Measurements from ENCODE around the gene KRTAP4-16. TPM values are rescaled to one million over a fixed set of nuclear protein-coding genes. Genes with fewer than 3 reads are reported as not detected.
"Not testable (repeated sequence)": the region's sequence is repeated elsewhere in the genome, so short reads cannot be mapped to it uniquely, and the experiment has no call there.

KRTAP4-16 gene
- total RNA-seq, 1 experiment from 2014 or later, result not detected

DNA sequence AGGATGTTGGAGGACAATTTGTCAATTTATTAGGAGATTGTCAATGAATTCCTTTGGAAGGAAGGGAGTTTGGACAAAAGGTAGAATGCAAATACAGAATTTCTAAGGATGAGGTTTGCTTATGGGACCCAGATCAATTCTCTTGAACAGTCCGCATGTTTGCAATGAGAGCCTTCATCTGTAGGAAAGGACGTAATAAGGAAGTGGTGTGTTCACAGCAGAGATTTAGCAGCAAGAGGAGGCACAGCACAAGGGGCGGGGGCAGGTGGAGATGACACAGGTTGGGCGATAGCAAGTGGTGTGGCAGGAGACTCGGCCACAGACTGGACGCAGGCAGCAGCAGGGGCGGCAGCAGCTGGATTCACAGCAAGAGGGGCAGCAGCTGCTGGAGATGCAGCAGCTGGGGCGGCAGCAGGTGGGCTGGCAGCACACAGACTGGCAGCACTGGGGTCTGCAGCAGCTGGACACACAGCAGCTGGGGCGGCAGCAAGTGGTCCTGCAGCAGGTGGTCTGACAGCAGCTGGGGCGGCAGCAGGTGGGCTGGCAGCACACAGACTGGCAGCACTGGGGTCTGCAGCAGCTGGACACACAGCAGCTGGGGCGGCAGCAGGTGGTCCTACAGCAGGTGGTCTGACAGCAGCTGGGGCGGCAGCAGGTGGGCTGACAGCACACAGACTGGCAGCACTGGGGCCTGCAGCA, 21.4 kb upstream of the KRTAP4-16 start:
- in situ Hi-C loops (cut with HindIII; ENCODE audit: low pct_unique_long_range_greater_than_20kb, low sequenced_read_pairs); DNase-seq (ENCODE audit: low read depth, low spot score): not testable (repeated sequence)

- DNase-seq (ENCODE audit: low read depth, low spot score), result no peak
- in situ Hi-C loops (cut with HindIII; ENCODE audit: low pct_unique_long_range_greater_than_20kb, low sequenced_read_pairs), result no loop called here
Measured at GRCh38 chr17:41121742-41122141, 19.7 kb upstream of the KRTAP4-16 start.

- in situ Hi-C loops (cut with HindIII; ENCODE audit: low pct_unique_long_range_greater_than_20kb, low sequenced_read_pairs), result not testable (repeated sequence)
- peak; percentile 5 for DNase-seq (ENCODE audit: low read depth, low spot score)
Measured at GRCh38 chr17:41119696-41120690, 18.0 kb upstream of the KRTAP4-16 start.

DNA sequence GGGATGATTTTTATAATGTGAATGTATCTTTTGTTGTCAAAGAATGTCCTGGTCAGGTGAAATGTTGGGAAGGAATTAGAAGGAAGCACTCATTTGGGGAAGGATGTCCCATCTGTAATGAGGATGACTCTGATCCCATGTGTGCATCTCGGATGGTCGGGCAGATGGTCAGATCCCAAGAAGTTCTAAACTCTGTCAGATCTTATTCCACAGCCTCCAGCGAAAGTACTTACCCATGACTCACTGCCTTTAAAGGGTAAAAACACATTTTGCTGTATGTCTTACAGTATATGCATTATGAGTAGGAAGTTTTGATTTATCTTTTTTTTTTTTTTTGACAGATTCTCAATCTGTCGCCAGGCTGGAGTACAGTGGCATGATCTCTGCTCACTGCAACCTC, 16.7 kb upstream of the KRTAP4-16 start:
- DNase-seq (ENCODE audit: low read depth, low spot score), result peak; percentile 11
- in situ Hi-C loops (cut with HindIII; ENCODE audit: low pct_unique_long_range_greater_than_20kb, low sequenced_read_pairs), result no loop called here

DNA sequence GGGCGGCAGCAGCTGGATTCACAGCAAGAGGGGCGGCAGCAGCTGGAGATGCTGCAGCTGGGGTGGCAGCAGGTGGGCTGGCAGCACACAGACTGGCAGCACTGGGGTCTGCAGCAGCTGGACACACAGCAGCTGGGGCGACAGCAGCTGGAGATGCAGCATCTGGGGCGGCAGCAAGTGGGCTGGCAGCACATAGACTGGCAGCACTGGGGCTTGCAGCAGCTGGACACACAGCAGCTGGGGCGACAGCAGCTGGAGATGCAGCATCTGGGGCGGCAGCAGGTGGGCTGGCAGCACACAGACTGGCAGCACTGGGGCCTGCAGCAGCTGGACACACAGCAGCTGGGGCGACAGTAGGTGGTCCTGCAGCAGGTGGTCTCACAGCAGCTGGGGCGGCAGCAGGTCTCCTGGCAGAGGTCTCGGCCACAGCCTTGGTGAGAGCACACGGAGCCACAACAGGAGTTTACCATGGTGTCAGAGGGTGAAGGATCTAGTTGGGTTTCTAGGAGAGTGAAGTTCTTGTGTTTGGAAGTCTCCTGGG, 15.9 kb upstream of the KRTAP4-16 start, which contains the start of gene KRTAP4-11:
KRTAP4-11 (minus strand) TSS at position 528 of the 541 bp plus-strand sequence; CDS start at position 470, 58 bp downstream.
- in situ Hi-C loops (cut with HindIII; ENCODE audit: low pct_unique_long_range_greater_than_20kb, low sequenced_read_pairs); DNase-seq (ENCODE audit: low read depth, low spot score): not testable (repeated sequence)

GRCh38 chr17:41116297-41116696, 14.3 kb upstream of the KRTAP4-16 start:
- in situ Hi-C loops (cut with HindIII; ENCODE audit: low pct_unique_long_range_greater_than_20kb, low sequenced_read_pairs), result no loop called here

GRCh38 chr17:41111151-41111885, 9.3 kb upstream of the KRTAP4-16 start:
- DNase-seq (ENCODE audit: low read depth, low spot score), result no peak
- in situ Hi-C loops (cut with HindIII; ENCODE audit: low pct_unique_long_range_greater_than_20kb, low sequenced_read_pairs), result no loop called here

More at GRCh38 chr17:41116297-41116696, 14.3 kb upstream of the KRTAP4-16 start:
- DNase-seq (ENCODE audit: low read depth, low spot score), result peak; percentile 5

DNA sequence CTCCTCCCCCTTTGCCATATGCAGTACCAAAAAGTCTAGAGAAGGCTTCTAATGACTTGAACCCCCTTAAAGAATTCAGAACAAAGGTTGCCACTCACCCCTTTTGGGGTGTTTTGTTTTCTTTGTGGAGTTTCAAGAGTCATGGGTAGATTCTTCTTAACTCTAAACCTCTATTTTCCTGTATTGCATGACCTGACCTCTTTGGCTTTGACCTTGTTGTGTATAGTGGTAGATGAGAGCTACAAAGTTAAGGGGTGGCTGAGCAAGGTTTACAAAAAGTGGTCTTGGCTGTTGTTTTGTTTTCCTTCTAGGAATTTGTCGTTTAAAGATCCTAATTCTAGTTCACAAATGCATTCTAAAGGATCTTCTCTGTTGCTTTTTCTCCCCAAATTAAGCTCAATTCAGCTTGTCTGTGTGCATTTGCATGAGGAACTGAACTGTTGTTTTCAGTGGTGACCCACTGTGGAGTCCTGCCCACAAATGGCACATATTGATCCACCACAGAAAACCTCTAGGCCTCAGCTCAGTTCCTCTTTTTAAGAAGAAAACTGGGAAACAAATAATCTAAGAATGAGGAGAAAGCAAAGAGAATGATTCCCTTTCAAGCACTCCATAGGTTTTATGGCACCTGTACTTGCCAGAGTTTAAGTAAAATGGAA, 6.8 kb upstream of the KRTAP4-16 start:
- DNase-seq (ENCODE audit: low read depth, low spot score); in situ Hi-C loops (cut with HindIII; ENCODE audit: low pct_unique_long_range_greater_than_20kb, low sequenced_read_pairs): not testable (repeated sequence)

GRCh38 chr17:41107941-41108450, 6.0 kb upstream of the KRTAP4-16 start:
- DNase-seq (ENCODE audit: low read depth, low spot score), result no peak

GRCh38 chr17:41105347-41105746, 3.3 kb upstream of the KRTAP4-16 start, which contains the start of gene KRTAP4-9:
Gene KRTAP4-9 (plus strand): TSS chr17:41105389. CDS start chr17:41105389, 0 bp downstream.
- in situ Hi-C loops (cut with HindIII; ENCODE audit: low pct_unique_long_range_greater_than_20kb, low sequenced_read_pairs); DNase-seq (ENCODE audit: low read depth, low spot score): not testable (repeated sequence)

More at GRCh38 chr17:41107941-41108450, 6.0 kb upstream of the KRTAP4-16 start:
- in situ Hi-C loops (cut with HindIII; ENCODE audit: low pct_unique_long_range_greater_than_20kb, low sequenced_read_pairs), result no loop called here

DNA sequence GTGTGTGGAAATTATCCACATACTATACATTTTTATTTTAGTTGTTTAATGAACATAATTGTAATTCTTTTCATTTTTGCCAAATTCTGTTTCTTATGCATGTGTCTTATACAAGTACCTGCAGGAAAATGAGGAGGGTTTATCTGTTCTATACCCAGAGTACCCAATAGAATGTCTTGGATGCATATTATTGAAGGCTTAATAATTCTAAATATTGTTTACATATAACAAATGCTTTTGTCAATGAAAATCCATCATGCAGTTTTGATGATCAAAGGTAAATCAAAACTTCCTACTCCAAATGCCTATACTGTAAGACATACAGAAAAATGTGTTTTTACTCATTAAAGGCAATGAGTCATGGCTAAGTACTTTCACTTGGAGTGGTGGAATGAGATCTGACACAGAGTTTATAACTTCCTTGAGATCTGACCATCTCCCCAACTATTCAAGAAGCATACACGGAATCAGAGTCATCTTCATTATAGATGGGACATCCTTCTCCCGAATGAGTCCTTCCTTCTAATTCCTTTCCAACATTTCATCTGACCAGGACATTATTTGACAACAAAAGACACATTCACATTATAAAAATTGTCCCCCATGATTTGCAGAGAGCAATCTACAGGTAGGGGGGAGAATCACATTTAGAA, 2.5 kb upstream of the KRTAP4-16 start:
- DNase-seq (ENCODE audit: low read depth, low spot score); in situ Hi-C loops (cut with HindIII; ENCODE audit: low pct_unique_long_range_greater_than_20kb, low sequenced_read_pairs): not testable (repeated sequence)

- no peak for DNase-seq (ENCODE audit: low read depth, low spot score)
- in situ Hi-C loops (cut with HindIII; ENCODE audit: low pct_unique_long_range_greater_than_20kb, low sequenced_read_pairs), result no loop called here
Measured at GRCh38 chr17:41103896-41104295, 1.9 kb upstream of the KRTAP4-16 start.

GRCh38 chr17:41099682-41100480, 2.1 kb downstream of the KRTAP4-16 start:
- DNase-seq (ENCODE audit: low read depth, low spot score), result peak; percentile 55

DNA sequence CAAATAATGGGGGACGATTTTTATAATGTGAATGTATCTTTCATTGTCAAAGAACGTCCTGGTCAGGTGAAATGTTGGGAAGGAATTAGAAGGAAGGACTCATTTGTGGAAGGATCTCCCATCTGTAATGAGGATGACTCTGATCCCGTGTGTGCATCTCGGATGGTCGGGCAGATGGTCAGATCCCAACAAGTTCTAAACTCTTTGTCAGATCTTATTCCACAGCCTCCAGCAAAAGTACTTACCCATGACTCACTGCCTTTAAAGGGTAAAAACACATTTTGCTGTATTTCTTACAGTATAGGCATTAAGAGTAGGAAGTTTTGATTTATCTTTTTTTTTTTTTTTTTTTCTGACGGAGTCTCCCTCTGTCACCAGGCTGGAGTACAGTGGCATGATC, 3.5 kb downstream of the KRTAP4-16 start:
- in situ Hi-C loops (cut with HindIII; ENCODE audit: low pct_unique_long_range_greater_than_20kb, low sequenced_read_pairs), result no loop called here
- no peak for DNase-seq (ENCODE audit: low read depth, low spot score)

More at GRCh38 chr17:41099682-41100480, 2.1 kb downstream of the KRTAP4-16 start:
- in situ Hi-C loops (cut with HindIII; ENCODE audit: low pct_unique_long_range_greater_than_20kb, low sequenced_read_pairs), result not testable (repeated sequence)

GRCh38 chr17:41098042-41098441, 4.0 kb downstream of the KRTAP4-16 start, which contains the start of gene KRTAP4-8:
Gene KRTAP4-8 (minus strand): TSS chr17:41098142. CDS start chr17:41098084, 58 bp downstream.
- in situ Hi-C loops (cut with HindIII; ENCODE audit: low pct_unique_long_range_greater_than_20kb, low sequenced_read_pairs), result no loop called here
- no peak for DNase-seq (ENCODE audit: low read depth, low spot score)

Data from SK-MEL-5 (cell line).